Testis (tissue), 3 donors: ENCODE measurements around the gene TNNT2. TPM values are rescaled to one million over a fixed set of nuclear protein-coding genes. Genes with fewer than 3 reads are reported as not detected.

Source experiments
- DNase-seq: peaks from one replicate; pipeline ENCODE4 v3.0.0-alpha.2; 2019
- H3K27ac ChIP-seq, 2 donors: fragments of 200-600 bp; sonication (generic); one replicate each; pipeline ENCODE4 v1.5.1; 2019
- H3K27me3 ChIP-seq: fragments of 200-600 bp; sonication (generic); one replicate; pipeline ENCODE4 v1.5.1; 2019
- H3K36me3 ChIP-seq: fragments of 200-600 bp; sonication (generic); one replicate; pipeline ENCODE4 v1.5.1; 2017; ENCODE audit warnings: low read depth; ENCODE audit errors: missing control alignments
- H3K4me1 ChIP-seq: fragments of 200-600 bp; sonication (generic); one replicate; pipeline ENCODE4 v1.5.1; 2019
- H3K4me3 ChIP-seq, 2 donors: fragments of 200-600 bp; sonication (generic); one replicate each; pipeline ENCODE4 v1.5.1; 2017 to 2019
- H3K9me3 ChIP-seq: fragments of 200-600 bp; sonication (generic); one replicate; pipeline ENCODE4 v1.5.1; 2017
- POLR2A ChIP-seq: fragments of 450-650 bp; IDR thresholded peaks from one replicate; pipeline ENCODE4 v1.6.1; 2017; ENCODE audit warnings: antibody characterized with exemption, mild to moderate bottlenecking, moderate library complexity
- WGBS, 2 donors: methylation state at CpG; one replicate each; pipeline ENCODE4 v1.1.5; 2018; 5-methylcytosine and 5-hydroxymethylcytosine counted together
- intact Hi-C: fragments of 100-400 bp; cut with DNase I; formaldehyde crosslinking; loops from one replicate; pipeline ENCODE4 v1.15.1; 2023; ENCODE audit warnings: low total_unique reads
- polyA plus RNA-seq: library from polyadenylated mRNA; stranded (reverse); fragments of 350-450 nt; fragmentation: Illumina TruSeq; extraction: RNeasy Lipid Tissue Mini Kit (QIAGEN cat#74804); gene quantifications from one replicate; pipeline ENCODE4 v1.2.3, GENCODE V29; 2014; ENCODE audit warnings: low read depth, low replicate concordance; ENCODE audit not compliant: insufficient read depth
- total RNA-seq, 2 donors: library from RNA; depleted of rRNA; stranded (reverse); fragments of >200 nt; gene quantifications; one replicate each; pipeline ENCODE4 v1.2.3, GENCODE V29; 2016
- TF ChIP-seq, protein P1 (sequence below), 3 experiments: fragments of 450-650 bp in 2 of 3; fragments of 200-600 bp in 1 of 3; sonication (generic) in 1 of 3; IDR thresholded peaks; one replicate each; pipeline ENCODE4 v1.5.1; 2016 to 2019; ENCODE audit warnings: antibody characterized with exemption in 3 of 3, mild to moderate bottlenecking in 2 of 3, moderate library complexity in 1 of 3

TNNT2 gene
- total and polyA plus RNA-seq, 3 donors from 2014 or later = 0.79 to 2.7 (median 1.1) TPM

DNA sequence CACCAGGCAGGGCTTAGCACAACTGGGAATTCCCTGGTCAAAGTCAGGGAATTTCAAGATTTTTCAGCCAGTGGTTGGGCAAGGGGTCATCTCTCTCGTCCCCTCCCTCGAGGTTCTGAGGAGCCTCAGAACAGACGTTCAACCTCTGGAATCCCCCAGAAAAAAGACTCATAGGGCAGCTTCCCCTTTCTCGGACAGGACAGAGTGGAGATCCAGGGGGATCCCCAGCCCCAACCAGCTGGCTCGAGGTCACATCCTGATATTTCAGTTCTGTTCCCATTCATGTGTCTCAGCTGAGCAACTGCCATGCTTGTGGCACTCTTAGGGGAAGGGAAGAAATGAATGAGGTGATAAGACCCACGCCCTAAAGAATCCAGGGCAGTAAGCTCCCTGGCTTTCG, 26.6 kb upstream of the TNNT2 start:
- 68 to 76% methylated on average over 7 of the region's 7 CpGs for WGBS, 2 donors
- H3K27me3 ChIP-seq = no peaks in the 10 kb centered on the region
- DNase-seq = no peak
- H3K4me3 ChIP-seq = no peak overlapping the region
- H3K4me1 ChIP-seq = no peaks in the 10 kb centered on the region
- no peaks in the 10 kb centered on the region for H3K9me3 ChIP-seq
- no peak for TF ChIP-seq POLR2A
- TF ChIP-seq, protein P1, sequence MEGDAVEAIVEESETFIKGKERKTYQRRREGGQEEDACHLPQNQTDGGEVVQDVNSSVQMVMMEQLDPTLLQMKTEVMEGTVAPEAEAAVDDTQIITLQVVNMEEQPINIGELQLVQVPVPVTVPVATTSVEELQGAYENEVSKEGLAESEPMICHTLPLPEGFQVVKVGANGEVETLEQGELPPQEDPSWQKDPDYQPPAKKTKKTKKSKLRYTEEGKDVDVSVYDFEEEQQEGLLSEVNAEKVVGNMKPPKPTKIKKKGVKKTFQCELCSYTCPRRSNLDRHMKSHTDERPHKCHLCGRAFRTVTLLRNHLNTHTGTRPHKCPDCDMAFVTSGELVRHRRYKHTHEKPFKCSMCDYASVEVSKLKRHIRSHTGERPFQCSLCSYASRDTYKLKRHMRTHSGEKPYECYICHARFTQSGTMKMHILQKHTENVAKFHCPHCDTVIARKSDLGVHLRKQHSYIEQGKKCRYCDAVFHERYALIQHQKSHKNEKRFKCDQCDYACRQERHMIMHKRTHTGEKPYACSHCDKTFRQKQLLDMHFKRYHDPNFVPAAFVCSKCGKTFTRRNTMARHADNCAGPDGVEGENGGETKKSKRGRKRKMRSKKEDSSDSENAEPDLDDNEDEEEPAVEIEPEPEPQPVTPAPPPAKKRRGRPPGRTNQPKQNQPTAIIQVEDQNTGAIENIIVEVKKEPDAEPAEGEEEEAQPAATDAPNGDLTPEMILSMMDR (IDR thresholded peaks at IDR 0.05) = no peak
- intact Hi-C loops = no loop called here
- H3K36me3 ChIP-seq = no peaks in the 10 kb centered on the region
- H3K27ac ChIP-seq = no peak overlapping the region

DNA sequence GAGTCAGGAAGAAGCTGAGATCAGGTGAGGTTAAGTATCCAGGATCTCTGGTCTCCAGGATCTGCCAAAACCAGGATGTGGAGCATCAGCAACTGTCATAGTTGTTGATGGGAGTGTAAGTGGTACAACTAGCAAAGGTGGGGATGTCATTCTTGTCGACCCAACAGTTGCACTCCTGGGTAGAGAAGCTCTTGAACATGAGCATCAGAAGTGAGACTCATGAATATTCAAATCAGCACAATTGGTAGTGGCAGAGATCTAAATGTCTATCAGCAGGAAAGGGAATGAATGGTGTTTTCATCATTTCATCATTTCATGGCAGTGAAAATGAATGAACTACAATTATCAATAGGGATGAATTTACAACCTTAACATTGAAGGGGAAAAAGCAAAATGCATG, 25.9 kb upstream of the TNNT2 start:
- Histone ChIP-seq H3K4me3 (no peak overlapping the region), H3K9me3 (no peaks in the 10 kb centered on the region), H3K27me3 (no peaks in the 10 kb centered on the region), H3K36me3 (no peaks in the 10 kb centered on the region), H3K4me1 (no peaks in the 10 kb centered on the region), H3K27ac (no peak overlapping the region)
- WGBS, 2 donors = 85 to 88% methylated on average over 1 of the region's 1 CpG
- no peak for TF ChIP-seq POLR2A
- TF ChIP-seq, protein P1 (IDR thresholded peaks at IDR 0.05) = no peak
- intact Hi-C loops = no loop called here
- DNase-seq = no peak

DNA sequence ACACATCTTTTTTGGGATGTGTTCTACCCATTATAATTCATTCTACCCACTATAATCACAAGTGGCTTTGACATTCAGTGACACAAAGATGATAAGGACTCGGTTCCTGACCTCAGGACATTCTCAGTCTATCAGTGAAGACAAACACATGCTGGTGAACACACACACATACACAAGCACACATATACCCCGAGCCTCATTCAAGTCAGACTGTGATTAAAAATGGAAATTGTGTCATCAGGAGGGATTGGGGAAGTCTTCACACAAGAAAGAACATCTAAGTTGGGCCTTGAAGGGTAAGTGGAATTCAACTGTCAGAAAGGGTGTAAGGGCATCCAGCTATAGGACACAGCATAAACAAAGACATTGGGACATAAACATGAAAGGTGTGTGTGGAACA, 24.2 kb upstream of the TNNT2 start:
- TF ChIP-seq, protein P1 (IDR thresholded peaks at IDR 0.05) = no peak
- no peak for TF ChIP-seq POLR2A
- Histone ChIP-seq H3K27me3 (no peaks in the 10 kb centered on the region), H3K4me1 (no peaks in the 10 kb centered on the region), H3K9me3 (no peaks in the 10 kb centered on the region), H3K36me3 (no peaks in the 10 kb centered on the region), H3K4me3 (no peak overlapping the region), H3K27ac (no peak overlapping the region)
- DNase-seq = no peak
- intact Hi-C loops = no loop called here
- 76 to 85% methylated on average over 2 of the region's 2 CpGs for WGBS, 2 donors

DNA sequence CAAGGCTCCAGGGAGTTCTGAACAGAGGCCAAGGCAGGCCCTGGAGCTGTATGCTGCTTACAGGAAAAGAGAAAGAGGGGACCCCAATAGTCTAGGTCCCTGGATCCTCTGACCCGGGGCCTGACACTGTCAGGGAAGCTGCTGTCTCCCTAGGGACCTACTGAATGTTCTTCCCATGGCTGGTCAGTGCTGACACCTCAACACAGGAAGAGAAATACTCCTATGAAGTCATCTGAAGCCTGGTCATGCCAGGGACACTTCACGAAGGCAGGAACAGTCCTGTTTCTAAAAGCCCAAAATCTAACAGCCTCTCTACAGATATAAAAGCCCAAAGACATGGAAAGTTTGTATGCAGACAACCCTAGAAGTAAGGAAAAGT, 23.4 kb upstream of the TNNT2 start:
- Histone ChIP-seq H3K4me1 (no peaks in the 10 kb centered on the region), H3K9me3 (no peaks in the 10 kb centered on the region), H3K27me3 (no peaks in the 10 kb centered on the region), H3K27ac (no peak overlapping the region), H3K36me3 (no peaks in the 10 kb centered on the region), H3K4me3 (no peak overlapping the region)
- DNase-seq = no peak
- TF ChIP-seq, protein P1 (IDR thresholded peaks at IDR 0.05) = no peak
- TF ChIP-seq POLR2A = no peak
- WGBS, 2 donors = 92% methylated on average over 2 of the region's 2 CpGs
- intact Hi-C loops = no loop called here

DNA sequence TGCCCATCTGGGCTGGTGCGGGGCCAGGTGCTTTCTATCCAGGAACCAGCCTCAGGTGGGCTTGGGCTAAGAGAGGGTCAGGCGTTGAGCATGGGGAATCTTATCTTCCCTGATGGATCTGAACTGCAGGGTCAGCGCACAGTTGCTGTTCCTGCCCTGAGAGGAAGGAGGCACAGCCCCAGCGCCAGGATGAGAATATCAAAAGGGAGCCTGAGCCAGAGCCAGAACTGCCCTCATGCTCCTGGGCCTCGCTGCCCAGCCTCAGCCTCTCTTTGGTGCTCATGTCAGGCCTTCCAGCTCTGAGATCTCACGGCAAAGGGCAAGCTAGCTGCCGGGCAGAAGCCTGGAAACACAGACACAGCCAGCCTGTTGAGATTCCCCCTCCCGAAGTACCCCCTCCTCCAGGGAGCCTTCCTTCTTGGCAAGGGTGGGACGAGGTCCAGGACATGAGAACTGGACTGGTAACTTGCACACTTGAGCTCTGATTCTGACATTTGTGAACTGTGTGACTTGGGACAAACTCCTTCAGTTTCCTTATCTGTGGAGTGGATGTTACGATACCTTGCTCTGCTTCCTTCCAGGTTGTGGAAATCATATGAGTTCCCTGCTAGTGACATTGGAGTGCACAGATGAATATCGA, 22.9 kb upstream of the TNNT2 start:
- WGBS, 2 donors = 81 to 91% methylated on average over 11 of the region's 11 CpGs
- no peak overlapping the region for H3K27ac ChIP-seq
- H3K9me3 ChIP-seq = no peaks in the 10 kb centered on the region
- no peaks in the 10 kb centered on the region for H3K36me3 ChIP-seq
- TF ChIP-seq POLR2A = no peak
- TF ChIP-seq, protein P1 (IDR thresholded peaks at IDR 0.05) = no peak
- no peaks in the 10 kb centered on the region for H3K4me1 ChIP-seq
- intact Hi-C loops = no loop called here
- no peak overlapping the region for H3K4me3 ChIP-seq
- no peaks in the 10 kb centered on the region for H3K27me3 ChIP-seq
- no peak for DNase-seq
